GM18861 (cell line): ENCODE data around the gene LRCH4.
"Not testable (repeated sequence)": the region's sequence is repeated elsewhere in the genome, so short reads cannot be mapped to it uniquely, and the experiment has no call there.

Experiments
- ATAC-seq: cut with Tn5 transposase; IDR thresholded peaks from one replicate; pipeline ENCODE4 v1.9.1; 2021; ENCODE audit not compliant: unreplicated experiment

LRCH4 gene

DNA sequence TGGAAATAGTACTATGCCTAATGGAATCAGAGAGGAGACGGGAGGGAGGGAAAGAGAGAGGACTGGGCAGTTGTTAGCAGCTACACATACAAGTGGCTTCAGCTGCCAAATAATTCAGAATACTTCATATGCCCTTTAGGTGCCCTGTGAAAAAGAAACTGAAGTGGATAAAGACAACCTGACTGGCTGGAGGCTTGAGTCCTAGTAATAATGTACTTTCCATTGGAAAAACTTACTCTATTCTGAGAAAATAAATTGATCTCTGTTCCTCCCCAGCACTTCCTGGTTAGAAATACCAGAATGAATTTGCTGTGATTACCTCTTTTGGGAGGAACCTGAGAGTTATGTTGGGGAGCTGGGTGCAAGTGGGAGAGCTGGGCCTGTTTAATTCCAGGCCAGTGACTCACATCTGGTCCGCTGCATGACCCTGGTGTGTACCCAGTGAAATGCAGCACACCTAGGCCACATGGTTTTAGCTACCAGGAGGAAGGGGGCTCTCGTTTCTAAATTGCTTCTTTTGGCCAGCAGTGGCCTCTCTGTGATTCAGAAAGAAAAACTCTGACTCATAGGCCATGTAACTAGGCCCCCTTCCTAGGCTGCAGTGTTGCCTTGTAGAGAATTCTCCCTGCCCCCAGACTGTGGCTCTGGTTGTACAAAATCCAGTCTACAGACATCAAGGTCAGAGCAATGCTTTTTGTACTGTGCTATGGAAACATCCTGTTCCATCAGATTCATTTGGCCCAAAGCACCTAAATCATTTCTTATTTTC, 40.4 kb downstream of the LRCH4 start:
- peak; percentile 41 for ATAC-seq

DNA sequence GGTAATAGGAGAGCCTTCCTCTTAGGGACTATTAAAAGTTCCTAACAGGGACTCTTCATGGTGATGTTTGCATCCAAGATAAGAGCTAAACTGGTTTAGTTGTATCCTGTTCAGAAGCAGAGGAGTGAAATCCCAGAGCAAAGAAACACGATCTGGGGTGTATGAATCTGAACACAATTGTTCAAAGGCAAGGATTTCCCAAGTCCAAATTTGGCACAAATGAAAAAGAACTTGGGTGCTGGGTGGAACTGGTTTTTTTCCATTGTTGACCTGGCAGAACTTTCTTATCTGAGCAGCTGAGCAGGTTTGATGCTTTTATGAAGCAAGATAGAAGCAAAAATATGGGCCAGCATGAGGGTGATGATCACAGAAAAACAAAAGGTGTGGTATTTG, 41.0 kb downstream of the LRCH4 start:
- ATAC-seq: no peak

DNA sequence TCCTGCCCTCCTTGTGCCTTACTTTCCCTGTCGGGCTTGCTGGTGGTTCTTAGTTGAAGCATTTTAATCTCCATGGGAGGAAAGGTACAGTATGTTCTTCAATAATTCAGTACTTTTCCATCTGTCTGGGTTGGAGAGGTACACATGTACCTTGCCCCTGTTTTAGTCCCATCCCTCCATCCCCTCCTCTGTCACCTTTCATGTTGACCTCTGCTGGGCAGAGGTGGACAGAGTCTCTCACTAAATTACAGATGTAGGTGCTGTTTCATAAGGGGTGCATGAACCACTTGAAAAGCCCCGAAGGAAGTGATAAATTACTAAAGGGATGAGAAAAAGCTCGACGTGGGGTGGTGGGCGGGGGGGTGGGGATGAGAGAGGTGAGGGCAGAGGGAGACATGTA, 41.5 kb downstream of the LRCH4 start:
- no peak for ATAC-seq

DNA sequence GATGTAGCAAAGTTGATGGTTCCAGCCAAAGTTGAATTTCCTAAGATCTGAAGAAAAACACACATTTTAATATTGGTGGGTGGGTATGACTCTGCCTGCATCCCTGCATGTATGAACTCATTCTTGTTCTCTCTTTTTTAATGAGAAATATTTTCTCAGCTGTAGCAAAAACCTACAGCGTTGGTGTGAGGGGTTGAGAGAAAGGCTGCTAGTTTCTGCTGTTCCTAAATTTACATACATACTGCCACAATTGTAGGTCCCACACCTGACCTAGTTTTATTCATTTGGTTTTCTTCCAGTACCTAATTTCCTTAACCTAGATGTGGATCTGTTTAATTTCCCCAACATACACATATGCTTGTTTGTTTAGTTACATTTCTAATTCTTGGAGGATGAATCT, 42.3 kb downstream of the LRCH4 start:
- ATAC-seq: no peak

DNA sequence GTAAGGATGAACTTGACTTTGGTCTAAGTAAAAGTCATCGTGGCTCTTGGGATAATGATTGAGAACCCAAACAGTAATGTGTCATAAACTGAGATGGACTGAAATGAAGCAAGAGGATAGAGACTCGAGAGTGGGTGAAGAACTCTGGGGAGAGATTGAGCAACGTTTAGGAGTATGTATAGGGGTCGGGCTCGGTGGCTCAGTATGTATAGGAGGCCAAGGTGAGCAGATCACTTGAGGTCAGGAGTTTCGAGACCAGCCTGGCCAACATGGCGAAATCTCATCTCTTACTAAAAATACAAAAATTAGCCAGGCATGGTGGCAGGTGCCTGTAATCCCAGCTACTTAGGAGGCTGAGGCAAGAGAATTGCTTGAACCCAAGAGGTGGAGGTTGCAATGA, 44.6 kb downstream of the LRCH4 start:
- not testable (repeated sequence) for ATAC-seq

DNA sequence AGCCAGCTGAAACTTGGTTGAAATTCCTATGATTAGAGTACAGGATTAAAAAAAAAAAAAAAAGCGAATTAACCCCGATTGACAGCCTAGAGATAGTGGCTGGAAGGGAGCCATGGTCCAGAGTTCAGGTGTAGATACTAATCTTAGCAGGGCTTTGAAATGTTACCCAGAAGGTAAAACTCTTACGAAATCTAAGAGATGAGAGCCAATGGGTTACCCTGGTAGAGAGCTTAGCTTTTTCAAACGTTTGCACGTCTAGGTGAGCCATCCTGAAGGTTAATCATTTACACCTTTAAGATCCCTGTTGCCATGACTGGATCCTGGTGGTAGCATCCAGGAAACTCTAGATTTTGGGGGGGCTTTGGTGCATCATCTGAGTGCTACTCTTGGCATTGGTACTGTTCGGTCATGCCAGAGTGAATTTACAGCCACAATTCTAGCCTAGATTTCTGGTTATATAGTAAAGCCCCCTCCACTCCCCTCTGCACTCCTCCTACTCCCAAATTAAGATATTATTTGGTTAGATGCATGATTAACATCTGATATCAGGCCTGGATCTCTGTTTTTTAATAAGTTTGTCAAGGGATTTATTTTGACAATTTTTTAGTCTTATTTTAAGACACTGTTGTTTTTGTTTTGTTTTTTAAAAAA, 45.7 kb downstream of the LRCH4 start:
- no peak for ATAC-seq

DNA sequence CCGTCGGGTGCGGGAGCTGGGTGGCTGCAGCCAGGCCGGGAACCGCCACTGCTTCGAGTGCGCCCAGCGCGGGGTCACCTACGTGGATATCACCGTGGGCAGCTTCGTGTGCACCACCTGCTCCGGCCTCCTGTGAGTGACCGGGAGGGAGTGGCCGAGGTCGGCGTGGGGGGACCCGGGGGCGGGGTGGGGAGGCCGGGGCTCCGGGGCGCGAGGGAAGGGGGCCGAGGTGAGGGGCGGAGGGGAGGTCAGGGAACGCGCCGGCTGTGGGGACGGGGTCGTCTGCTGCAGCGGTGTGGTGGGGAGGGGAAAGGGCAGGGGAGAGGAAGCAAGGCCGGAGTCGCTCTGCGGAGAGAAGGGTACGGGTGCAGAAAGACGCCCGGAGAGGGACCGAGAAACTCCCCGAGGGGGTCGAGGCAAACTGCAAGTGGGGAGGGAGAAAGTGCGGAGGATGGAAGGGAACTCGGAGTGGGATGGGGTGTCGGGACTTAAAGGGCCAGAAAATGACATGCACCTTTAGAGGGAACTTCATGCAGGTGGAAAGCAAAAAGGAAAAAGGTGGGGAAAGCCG, 46.4 kb downstream of the LRCH4 start:
- no peak for ATAC-seq

DNA sequence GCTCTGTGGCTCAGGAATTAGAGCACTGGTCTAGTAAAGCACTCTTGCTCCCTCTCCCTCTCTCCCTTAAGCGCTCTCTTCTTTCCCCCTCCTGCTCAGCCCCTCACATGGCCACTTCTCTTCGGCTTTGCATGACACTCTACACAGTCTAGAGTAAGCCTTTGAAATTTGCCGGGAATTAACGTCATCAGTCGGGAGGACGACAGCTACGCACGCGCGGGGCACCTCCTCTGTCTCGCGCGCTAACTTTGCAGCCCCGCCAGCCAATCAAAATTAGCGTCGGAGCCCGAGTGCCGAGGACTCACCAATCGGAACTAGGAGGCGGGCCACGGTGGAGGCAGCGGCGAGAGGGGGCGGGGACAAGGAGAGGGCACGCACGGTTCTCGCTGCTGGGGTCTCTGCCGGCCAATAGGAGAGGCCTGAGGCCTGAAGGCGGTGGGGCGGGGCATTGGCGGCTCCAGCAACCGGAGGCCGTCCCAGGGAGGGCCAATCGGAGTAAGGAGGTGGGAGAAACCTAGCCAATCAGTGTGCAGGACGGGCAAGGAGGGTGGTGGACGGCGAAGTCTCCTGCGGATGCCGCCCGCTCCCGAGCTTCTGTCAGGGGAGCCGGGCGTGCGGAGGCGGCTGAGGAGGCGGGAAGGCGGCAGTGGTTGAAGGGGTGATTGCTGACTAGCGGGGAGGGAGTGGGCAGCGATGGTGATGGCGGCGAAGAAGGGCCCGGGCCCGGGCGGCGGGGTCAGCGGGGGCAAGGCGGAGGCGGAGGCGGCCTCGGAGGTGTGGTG, 47.1 kb downstream of the LRCH4 start, which contains the start of gene AGFG2:
Gene AGFG2 (plus strand): TSS at position 550 of the 782 bp plus-strand sequence. CDS start 144 bp downstream, at position 694.
- peak; percentile 85 for ATAC-seq

DNA sequence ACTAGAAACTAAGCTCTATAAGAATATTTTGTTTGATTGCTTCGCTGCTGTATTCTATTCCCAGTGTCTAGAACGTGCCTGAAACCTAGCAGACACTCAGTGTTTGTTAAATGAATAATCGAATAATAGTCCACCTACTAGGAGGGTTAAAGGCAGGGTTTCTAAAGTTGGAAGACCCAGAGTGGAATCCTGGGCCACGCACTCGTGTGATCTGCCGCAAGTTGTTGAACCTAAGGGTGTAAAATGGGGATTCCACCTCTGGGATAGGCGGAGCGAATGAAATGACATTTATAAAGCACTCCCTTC, 47.6 kb downstream of the LRCH4 start:
- ATAC-seq: no peak

DNA sequence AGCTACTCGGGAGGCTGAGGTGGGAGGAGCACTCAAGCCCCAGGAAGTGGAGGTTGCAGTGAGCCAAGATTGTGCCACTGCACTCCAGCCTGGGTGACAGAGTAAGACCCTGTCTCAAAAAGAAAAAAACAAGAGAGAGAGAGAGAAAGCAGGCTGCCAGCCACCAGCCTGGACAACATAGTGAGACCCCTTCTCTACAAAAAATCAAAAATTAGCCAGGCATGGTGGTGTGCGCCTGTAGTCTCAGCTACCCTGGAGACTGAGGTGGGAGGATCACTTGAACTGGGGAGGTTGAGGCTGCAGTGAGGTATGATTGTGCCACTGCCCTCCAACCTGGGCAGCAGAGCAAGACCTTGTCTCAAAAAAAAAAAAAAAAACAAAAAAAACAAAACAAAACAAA, 49.2 kb downstream of the LRCH4 start:
- ATAC-seq: not testable (repeated sequence)

DNA sequence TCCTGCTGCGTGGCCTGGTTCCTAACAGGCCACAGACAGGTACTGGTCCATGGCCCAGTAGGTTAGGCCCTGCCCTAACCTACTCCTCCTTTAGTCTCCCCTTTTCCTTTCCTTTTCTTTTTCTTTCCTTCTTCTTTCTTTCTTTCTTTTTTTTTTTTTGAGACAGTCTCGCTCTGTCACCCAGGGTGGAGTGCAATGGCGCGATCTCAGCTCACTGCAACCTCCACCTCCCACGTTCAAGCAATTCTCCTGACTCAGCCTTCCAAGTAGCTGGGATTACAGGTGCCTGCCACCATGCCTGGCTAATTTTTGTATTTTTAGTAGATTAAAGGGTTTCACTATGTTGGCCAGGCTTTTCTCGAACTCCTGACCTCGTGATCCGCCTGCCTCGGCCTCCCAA, 49.9 kb downstream of the LRCH4 start:
- ATAC-seq: not testable (repeated sequence)

DNA sequence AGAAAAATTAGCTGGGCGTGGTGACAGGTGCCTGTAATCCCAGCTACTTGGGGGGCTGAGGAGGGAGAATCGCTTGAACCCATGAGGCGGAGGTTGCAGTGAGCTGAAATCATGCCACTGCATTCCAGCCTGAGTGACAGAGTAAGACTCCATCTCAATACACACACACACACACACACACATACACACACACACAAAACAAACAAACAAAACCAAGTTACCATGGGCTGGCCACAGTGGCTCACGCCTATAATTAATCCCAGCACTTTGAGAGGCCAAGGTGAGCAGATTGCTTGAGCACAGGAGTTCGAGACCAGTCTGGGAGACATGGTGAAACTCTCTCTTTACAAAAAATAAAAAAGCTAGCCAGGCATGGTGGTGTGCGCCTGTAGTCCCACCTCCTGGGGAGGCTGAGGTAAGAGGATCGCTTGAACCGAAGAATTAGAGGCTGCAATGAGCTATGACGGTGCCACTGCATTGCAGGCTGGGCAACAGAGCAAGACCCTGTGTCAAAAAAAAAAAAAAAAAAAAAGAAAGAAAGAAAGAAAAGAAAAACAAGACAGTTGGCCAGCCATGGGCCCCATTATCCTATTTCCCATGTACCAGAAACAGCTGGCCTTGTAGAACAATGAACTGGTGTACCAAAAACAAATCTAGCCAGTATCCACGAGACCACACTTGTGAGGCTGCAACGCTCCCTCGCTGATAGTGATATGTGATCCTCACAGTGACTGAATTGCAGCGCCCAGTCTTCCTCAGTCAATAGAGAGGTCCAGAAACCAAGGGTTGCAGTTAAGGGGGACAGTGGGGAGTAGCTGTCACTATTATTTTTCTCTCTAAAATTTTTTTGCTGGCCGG, 53.5 kb downstream of the LRCH4 start:
- no peak for ATAC-seq

DNA sequence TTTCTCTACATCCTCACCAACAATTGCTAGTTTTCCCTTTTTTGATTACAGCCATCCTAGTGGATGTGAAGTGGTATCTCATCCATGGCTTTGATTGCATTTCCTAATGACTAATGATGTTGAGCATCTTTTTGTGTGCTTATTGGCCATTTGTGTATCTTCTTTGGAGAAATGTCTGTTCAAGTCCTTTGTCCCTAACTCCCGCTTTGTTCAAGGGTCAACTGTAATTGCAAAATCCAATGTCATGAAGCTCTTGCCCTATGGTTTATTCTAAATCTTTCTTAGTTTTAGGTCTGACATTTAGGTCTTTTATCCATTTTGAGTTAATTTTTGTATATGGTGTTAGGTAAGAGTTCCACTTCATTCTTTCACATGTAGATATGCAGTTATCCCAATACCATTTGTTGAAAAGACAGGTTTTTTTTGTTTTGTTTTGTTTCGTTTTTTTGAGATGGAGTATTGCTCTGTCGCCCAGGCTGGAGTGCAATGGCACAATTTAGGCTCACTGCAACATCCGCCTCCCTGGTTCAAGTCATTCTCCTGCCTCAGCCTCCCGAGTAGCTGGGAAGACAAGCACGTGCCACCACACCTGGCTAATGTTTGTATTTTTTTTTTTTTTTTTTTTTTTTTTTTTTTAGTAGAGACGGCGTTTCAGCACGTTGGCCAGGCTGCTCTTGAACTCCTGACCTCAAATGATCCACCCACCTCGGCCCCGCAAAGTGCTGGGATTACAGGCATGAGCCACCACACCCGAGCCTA, 57.6 kb downstream of the LRCH4 start:
- not testable (repeated sequence) for ATAC-seq
